Stimulated activated CD8-positive, alpha-beta memory T cell treated with anti-CD3 and anti-CD28 coated beads, Interleukin-7, amount 100 ng/mL, for 48 hours (primary cell): Measurements from ENCODE around the gene PHC2.

ENCODE experiments used
- DNase-seq, 2 donors: peaks; one replicate each; pipeline ENCODE4 v3.0.0-alpha.2; 2020; ENCODE audit warnings: low read depth in 1 of 2; ENCODE audit errors: extremely low read depth in 1 of 2

The PHC2 gene

DNA sequence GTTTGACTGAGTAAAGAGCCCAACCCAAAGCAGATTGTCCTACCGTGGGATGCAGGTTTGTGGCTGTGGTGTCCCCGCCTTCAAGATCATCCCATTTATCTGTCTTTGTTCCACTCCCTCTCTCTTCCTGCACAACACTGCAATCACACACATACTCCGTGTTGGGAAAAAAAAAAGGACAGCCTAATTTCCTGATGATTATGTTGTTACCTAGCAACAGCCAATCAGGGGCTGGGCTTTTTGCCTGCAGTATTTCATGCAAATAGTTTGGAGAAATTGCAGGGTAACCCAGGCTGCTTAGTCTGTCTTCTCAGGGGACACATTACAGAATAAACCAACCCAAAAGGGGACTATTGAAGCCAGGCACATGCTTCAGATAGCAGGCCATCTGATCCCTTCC lies 38.3 kb downstream of the PHC2 start:
- DNase-seq, result no peak

DNA sequence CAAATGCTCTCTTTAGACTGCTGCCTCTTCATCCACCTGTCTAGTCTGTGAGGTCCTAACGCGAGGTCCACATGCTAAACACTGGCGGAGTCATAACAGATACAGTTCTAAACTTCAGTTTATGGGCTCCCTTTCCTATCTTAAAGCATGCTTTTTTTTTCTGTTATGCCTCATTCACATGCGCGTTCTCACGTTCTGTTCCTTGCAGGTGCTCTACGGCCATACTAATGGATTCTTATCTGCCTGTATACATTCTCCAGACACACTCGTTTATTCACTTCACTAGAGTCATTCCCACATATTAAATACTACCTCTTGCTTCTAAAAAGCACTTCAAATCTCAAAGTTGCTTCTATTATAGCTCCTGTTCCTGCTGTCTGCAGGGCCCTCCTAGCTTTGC lies 38.7 kb downstream of the PHC2 start:
- no peak for DNase-seq

DNA sequence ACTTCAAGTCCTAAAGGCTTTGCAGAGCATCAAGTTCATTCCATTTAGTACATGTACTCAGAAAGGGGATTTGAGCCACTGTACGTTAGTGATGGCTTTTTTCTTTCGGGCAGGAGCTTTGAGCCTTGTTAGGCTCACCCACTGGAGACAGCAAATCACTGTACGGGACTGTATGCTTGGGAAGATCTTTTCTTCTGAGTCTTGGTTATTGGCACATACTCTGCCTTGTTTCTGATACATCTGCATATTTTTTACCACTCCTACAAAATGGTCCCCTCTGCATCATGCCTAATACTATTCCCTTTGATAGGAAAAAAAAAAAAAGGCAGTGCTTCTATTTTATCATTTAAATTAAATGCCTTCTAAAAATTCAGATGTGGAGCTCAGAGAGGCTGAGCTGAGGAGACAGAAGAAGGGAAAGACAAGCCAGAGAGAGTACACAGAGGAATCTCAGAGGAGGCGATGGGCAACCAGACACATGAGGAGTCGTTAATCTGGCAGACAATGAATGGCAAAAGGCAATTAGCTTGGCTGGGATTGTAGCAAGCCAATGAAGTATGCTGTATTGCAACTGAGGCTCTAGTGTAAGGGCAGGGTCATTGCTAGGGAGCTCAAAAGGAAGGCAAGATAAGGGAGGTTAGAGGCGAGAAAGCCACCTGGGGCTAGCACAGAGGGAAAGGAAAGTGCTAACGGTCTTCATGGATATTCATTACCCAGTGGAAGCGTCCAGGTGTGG lies 39.4 kb downstream of the PHC2 start:
- no peak for DNase-seq

DNA sequence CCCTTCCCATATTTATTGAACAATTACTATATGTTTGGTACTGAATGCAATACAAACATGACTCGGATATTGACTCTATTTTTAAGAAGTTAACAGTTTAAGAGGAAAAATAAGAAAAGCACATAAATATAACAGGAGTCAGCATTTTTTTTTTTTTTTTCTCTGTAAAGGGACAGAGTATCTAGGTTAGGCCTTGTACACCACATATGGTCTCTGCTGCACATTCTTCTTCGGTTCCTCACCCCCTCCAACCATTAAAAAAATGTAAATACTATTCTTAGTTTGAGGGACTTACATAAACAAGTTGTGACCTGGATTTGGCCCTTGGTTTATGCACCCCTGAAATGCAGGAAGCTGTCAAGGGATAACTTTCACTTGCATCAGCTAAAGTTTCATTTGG lies 40.4 kb downstream of the PHC2 start:
- DNase-seq, result no peak

DNA sequence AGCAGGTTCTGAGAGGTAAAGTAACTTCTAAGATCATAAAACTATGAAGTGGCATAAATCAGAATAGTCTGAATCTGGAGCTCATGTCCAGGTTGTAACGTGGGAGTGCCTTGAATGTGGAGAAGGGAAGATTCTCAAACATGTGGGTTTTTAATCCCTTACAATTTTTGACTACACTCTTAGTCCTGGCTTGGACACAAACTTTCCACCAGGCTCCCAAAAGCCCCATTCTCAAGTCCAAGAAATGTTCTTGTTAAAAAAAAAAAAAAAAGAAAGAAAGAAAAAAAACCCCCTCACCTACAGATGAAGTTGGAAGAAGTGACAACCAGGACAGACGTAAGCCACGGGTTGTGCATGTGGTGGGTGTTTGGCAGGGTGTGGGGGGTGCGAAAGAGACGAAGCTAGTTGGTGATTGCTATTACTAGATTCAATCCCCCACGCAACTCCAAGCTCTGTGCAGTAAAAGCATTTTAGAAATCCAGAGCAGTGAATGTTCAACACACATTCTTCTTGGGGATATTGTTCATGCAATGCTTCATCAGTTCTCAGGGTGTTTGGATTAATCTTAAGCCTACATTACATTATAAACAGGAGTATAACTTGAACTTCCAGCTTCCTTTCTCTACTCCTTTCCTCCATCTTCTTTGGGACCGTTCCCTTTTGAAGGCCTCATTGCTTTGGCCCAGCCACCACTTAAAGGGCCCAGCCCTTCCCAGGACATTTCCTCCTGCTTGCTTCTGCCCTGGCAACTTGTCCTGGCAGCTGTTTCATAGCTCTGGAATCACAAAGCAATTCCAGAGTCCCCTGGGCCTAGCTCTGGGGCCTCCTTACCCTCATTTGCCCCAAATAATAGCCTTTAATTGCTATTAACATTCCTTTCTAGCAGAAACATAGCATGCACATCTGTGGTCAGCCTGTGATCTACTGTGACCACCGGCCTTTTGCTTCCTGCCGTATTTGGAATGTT lies 41.8 kb downstream of the PHC2 start:
- DNase-seq, result no peak

DNA sequence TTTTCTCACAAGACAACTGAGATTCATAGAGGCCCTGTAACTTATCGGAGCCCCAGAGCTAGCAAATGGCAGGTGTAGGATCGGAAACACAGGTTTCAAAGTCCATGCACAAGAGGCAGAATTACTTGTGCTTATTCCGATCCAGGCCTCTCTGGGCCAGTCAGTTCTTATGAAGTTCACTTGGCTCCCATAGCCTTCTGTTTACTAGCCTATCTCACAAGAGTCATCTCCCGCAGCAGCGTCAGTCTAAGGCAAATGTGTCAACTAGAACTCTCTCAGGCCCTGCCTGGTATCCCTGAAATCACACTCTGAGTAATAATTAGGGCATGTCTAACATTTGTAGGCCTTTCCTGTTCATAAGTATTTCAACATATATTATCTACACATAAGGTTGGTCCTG lies 43.3 kb downstream of the PHC2 start:
- no peak for DNase-seq

DNA sequence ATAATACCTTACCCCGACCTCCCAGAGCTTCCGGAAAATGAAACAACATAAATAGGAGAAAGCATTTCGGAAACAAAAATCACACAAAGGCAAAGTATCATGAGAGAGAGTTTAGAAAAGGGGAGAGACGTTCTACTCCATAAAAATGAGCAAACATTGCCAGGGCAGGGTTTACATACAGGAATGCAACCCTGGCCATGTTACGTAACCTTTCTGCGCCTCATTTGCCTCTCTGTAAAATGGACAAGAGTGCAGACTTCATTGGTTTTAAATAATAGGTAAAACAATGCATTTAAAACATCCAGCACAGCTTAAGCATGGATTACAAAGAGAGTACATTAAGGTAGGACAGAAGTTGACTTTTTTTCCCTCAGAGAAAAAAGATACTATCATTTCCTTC lies 45.6 kb downstream of the PHC2 start:
- no peak for DNase-seq

DNA sequence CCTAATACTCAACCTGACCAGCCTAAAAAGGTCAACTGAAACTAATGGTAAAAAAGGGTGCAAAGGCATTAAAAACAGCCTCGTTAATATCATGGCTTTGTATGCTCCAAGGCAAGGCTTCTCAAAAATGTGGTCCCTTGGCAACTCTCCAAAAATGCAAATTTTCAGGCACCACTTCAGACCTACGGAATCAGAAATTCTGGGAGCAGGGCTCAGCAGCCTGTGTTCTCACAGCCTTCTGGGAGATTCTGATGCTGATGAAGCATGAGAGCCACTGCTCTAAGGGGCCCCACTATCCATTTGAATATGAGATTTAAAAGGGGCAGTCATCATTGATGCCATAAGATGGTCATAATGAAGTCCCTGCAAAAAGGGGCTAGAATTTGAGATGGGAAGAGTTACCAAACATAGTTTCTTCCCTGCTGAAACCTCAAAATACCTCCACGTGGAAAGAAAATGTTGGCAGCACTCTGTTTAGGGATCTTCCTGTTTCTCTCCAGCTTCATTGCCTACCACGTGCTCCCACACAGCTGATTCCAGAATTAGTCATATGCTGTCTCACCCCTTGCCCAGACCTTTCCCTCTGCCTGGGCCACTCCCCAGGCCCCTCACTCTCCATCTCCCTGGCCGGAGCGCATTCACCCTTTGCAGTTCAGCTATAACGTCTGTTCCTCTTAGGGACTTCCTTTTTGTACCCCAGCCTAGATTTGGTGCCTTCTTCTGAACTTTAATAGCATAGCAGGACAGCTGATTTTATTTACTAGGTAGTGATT lies 46.7 kb downstream of the PHC2 start:
- no peak for DNase-seq

DNA sequence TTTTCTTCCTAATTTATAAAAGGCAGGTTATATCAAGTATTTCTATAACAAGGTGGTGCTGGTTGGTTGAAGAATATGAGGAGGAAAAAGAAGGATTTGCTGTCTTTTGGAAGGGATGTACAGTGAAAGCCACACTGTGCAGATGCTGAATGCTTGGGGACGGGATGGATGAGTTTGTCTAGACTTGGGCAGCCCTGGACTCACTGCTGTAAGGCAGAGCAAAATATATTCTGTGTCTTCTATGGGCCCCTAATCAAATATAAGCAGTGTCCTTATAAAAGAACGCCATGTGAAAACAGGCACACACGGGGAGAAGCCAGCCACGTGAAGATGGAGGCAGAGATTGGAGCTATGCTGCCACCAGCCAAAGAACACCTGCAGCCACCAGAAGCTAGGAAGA lies 47.4 kb downstream of the PHC2 start:
- DNase-seq, result no peak

DNA sequence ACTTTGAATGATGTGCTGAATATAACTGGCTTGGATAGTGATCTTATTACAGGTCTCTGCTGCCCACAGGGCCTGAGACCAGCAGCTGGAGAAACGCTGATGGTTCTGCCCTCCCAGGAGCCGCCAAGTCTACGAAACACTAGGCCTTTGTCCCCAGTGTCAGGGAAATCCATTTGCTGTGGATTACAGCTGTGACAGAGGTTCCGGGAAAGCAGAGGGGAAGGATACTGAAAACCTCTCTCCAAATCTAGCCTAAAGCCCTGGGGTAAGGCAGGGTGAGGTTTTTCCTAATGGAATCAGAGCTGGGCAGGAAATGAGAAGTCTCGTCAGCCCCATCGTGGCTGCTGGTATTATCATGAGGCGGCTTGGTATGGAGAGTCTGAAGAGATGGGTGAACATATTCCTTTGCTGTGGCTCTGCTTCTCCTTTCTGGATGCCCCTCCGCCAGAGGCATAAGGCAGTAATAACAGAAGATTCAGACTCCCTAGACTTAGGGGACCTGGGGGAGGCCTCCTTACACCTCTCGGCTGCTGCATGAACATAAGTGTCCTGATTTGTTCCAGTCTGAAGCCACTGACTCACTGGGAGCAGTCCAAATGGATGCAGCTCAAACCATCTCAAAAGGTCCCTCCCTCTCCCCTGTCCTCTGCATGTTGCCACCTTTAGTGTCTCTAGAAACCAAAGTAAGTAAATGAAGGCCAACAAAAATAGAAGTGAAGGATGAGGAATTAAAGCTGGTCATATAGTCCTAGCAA lies 48.1 kb downstream of the PHC2 start:
- no peak for DNase-seq

DNA sequence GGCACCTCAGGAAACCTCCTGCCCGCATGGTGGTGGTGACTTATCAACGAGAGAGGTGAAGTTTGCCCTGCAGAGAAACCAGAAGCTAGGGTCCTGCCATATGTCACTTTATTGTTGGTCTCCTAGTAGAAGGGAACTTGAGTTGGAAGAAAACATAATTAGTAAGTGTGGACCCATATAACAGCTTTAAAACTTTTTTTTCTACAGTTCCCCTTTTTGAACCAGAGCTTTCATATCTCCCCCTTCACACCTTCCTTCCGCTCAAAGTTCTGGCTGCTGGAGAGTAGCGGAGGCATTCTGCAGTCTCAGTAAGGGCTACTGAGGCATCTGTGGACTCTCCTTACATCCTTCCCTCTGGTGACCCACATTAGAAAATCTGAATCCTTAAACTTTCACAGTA lies 48.9 kb downstream of the PHC2 start:
- DNase-seq, result no peak

DNA sequence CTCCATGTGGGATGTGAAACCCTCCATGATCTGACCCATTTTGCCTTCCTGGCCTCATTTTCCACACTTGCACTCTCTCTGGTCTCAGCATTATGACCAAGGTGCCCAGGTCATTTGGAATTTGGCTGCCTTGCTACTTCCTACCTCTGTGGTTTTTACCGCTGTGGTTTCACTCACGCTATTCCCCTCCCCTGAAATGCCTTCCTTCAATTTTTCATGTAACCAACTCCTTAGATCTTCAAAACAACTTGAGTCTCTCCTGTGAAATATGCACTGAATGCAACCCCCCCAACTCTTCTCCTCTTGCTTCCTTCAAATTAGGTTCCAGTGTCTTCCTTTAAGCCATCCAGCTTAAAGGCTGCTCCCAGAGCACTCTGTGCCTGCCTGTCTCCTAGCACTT lies 50.1 kb downstream of the PHC2 start:
- no peak for DNase-seq

DNA sequence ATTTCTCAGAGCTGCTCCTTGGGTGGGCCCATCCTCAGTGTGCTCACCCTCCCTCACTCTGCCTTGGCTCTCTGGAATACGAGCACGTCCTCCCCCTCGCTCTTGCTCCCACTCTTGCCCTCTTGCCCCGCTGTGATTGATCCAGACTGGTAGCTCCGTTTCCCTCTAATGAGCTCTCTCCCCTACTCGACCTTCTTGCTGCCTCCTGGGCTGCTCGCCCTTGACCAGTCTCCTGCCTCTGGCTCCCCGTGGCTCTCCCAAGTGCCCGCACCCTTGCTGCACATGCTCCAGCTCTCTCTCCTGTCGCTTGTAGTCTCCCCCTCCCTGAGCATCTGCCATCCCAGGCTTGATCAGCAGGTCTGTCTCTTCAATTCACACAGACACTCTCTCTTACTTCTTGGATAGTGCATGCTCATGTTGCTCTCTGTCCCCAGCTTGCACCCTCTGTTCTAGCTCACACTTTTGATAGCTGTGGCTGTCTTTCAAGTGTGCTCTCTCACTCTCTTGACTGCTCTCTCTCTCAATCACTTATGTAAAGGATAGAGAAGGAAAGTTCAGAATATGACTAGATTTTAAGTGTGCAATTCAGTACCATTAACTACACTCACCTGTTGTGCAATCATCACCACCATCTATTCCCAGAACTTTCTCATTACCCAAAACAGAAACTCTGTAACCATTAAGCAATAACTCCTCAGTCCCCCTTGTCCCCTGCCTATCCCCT lies 51.1 kb downstream of the PHC2 start:
- DNase-seq, result no peak

DNA sequence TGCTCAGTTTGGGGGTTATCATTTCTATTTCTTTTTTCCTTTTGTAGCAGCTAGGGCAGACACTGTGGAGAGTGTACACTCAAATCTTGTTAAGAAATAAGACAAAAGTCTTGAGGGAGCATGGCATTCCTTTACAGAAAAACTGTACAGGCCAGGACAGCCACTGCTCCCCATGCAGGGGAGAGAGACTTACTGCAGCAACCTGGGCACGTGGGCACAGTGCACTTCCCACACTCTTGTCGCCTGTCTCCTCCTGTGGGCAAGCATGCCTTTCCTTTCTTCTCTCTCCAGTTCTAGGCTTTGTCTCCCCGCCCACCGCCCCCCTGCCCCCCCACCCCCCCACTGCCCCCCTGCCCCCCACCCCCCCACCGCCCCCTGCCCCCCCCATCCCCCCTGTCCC lies 51.9 kb downstream of the PHC2 start:
- no peak for DNase-seq

DNA sequence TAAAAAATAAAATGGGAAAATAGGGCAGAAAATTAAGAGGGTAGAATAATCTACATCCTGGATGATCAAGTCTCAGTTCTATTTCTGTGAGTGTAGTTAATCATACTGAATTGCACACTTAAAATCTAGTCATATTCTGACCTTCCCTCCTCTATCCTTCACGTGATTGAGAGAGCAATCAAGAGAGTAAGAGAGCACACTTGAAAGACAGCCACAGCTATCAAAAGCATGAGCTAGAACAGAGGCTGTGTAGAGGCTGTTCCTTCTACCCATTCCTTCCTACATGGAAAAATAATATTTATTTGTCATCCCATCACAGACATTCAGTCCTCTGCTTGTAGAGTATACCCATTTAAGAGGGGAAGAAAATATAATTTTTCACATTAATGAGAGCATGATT lies 52.4 kb downstream of the PHC2 start:
- no peak for DNase-seq

DNA sequence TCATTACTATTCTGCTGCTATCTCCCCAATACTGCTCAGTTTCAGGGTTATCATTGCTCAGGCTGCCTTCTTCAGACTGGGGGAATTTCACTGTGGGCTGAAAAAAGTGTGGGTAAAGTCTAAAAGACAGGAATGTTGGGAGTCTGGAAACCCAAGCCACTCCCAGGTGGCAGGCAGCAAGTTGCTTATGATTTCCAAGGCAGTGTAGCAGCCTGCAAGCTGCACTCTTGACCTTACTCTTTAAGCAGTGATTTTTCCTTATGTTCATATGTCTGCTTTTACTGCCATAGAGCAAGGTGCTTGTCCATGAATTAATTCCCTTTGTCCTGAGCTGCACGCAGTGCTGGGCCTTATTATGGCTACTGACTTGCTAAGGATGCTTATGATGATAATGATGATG lies 53.1 kb downstream of the PHC2 start:
- no peak for DNase-seq

DNA sequence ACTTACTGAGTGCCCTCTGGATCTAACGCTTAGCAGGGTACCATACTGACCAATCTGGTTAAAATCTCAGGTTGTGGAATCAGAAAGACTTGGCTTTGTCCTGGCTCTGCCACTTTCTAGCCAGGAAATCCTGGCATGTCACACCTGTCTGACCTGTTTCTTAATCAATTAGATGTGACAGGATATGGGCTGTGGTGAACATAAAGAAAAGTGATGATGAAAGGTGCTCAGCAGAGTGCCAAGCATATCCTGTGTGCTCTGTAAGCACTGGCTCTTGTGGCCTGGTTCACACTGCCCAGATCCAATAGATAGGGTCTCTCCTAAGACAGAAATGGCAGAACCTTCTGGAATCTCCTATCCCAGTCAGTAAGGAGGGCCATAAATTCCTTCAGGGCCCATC lies 53.9 kb downstream of the PHC2 start:
- DNase-seq, result no peak

DNA sequence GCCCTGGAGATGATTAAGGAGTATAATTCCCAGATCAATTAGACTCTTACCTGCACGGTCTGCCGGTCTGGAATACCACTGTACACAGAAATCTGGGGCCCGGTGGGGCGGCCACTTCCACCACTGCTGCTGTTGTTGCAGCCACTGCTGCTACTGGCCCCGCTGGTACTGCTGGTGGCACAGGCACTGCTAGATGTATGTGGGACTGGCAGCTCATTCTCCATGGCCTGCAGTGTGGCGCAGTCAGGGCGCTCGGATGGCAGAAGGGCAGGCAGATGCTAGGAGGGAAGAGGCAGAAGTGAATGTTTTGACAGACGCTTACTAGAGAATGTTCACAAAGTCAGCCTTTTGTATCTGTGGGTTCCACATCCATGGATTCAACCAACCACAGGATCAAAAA lies 55.6 kb downstream of the PHC2 start:
- no peak for DNase-seq

DNA sequence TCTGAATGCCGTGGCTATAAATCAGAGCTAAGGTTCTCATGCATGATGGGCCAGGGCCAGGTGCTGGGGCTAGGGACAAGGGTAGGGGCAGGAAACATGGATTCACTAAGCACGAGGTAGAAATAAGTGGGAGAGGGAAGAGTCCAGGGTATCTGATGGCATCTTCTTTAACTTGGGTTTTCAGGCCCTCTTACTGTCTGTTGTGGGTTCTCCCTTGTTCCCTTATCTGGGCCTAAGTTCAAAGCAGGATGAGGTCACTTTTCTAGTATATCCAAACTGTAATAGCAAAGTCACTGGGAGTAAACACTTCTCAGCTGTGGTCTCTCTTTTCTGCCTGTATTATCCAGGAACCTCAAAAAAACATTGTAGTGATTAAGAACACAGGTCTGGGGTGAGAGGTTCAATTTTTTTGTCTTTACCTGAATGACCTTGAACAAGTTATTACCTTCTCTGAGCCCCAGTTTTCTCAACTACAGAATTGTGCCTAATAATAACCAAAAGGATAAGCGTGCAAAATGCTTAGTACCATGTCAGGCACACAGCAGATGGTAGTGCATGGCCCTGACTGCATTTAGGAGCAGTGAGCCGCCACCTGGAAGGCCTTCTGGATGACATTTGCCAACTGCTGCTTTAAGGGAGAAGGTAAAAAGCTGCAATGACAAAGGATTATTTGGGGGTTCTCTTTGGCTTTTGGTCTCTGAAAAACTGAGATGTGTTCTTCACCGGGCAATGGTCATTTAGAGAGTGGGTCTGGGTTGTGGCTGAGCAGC lies 56.4 kb downstream of the PHC2 start:
- DNase-seq, result no peak
